Measurements from ENCODE around the gene SERTAD2. TPM values are rescaled to one million over a fixed set of nuclear protein-coding genes. Genes with fewer than 3 reads are reported as not detected.
A peak's percentile ranks its signal among the peaks of the same experiment; 100 is the strongest.

The SERTAD2 gene
- total RNA-seq, 1 donor from 2014 or later: 20.7 TPM

DNA sequence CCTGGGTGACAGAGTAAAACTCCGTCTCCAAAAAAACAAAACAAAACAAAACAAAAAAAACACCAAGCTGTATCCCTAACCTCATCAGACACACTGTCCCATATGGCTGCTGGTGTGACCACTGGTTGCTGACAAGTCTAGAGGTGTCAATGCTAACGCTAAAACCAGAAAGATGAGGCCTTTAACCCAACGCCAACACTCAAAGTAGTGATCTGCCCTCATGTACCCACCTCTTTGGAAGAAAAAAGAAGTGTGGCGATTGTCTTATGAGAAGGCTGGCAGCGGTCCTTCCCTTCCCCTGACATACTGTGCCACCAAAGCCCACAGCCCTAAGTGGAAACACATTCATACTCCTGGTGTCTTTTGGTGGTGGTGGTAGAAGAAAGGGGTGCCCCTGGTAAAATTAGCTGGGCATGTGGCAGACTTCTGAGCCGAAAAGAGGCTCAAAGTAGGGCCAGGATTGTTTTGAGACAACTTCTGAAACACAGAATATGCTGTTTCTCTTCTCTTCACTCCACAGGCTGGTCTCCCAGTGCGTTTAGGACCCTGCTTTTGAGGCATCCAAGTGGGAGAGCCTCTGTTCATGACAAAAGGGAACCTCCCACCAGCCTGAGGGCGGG lies 9.8 kb downstream of the SERTAD2 start:
- TF ChIP-seq, protein P1, sequence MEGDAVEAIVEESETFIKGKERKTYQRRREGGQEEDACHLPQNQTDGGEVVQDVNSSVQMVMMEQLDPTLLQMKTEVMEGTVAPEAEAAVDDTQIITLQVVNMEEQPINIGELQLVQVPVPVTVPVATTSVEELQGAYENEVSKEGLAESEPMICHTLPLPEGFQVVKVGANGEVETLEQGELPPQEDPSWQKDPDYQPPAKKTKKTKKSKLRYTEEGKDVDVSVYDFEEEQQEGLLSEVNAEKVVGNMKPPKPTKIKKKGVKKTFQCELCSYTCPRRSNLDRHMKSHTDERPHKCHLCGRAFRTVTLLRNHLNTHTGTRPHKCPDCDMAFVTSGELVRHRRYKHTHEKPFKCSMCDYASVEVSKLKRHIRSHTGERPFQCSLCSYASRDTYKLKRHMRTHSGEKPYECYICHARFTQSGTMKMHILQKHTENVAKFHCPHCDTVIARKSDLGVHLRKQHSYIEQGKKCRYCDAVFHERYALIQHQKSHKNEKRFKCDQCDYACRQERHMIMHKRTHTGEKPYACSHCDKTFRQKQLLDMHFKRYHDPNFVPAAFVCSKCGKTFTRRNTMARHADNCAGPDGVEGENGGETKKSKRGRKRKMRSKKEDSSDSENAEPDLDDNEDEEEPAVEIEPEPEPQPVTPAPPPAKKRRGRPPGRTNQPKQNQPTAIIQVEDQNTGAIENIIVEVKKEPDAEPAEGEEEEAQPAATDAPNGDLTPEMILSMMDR (IDR thresholded peaks at IDR 0.05): no peak
- intact Hi-C loops (cut with DNase I): loop anchor here (10.0 kb wide), 2 partner anchors 59 to 221 kb away; no protein-coding TSS in a partner anchor
- H3K4me1 ChIP-seq: peaks cover 39% of the 10 kb centered on the region

DNA sequence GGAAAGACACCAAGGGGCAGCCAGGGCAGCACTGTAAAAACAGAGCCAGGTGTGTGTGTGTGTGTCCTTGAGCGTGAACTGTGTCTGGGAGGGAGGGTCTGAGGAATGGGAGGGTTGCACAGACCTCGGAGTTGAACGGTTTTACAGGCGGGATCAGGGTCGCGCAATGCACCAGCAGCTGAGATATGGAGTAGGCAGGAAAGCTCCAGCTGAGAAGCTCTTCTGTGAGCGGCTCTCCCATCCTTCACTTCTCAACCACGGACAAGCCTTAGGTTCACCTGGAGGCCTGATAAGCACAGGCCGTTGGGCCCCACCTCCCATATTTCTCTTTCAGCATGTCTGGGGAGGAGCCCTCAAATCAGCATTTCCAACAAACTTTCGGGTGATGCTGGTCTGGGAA lies 12.1 kb downstream of the SERTAD2 start:
- no peak for DNase-seq
- peaks cover 43% of the 10 kb centered on the region for H3K4me1 ChIP-seq
- no peak overlapping the region for H3K4me3 ChIP-seq
- intact Hi-C loops (cut with DNase I): loop anchor here (10.0 kb wide), 2 partner anchors 57 to 223 kb away; no protein-coding TSS in a partner anchor
- H3K27ac ChIP-seq: no peak overlapping the region
- no peaks in the 10 kb centered on the region for H3K27me3 ChIP-seq
- ATAC-seq: no peak
- no peaks in the 10 kb centered on the region for H3K36me3 ChIP-seq
- TF ChIP-seq, protein P1 (IDR thresholded peaks at IDR 0.05): no peak
- H3K9me3 ChIP-seq: no peaks in the 10 kb centered on the region

More for the DNA sequence above, 9.8 kb downstream of the SERTAD2 start:
- ATAC-seq: no peak
- H3K36me3 ChIP-seq: no peaks in the 10 kb centered on the region
- DNase-seq: no peak
- H3K9me3 ChIP-seq: no peaks in the 10 kb centered on the region
- peak overlapping the region; percentile 51 for H3K4me3 ChIP-seq
- peak overlapping the region; percentile 88 for H3K27ac ChIP-seq
- no peaks in the 10 kb centered on the region for H3K27me3 ChIP-seq

DNA sequence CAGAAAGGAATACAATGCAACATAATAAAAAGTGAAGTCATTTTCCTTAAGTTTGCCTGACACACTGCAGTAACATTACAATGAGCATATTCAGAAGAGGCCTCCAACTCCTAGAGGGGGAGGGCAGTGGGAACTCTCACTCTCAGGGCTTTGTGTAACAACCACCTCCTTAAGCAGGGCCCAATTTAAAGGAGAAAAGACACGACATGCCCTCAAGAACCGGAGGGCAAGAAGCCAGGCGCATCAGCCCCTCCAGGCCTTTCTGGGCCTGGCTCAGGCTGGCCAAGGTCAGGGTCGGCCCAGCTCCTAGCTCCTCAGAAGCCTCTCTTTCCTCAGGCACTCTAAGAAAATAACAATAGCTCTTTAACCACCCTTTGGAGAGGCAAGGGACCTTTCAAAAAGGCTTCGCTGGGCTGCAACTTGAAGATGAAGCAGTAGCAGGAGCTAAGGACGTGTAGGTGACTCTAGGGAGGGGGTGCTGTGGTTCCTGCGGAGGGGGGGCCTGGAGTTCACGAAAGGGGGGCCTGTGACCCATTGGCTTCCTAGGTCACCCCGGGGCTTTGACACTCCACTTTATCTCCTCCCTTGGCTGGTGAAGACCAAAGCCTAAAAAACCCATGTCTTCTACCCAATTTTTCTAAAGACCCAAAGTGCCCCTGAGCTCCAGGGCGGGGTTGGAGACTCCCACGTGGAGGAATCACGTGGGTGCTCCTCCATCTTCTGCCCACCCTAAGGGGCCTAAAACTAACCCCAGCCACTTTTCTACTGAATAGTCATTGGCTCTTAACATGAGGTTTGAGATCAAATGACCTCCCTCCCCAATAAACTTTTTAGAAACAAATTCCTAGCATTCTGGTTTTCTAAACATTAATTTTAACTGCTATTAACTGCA lies 13.3 kb downstream of the SERTAD2 start:
- no peak overlapping the region for H3K4me3 ChIP-seq
- H3K4me1 ChIP-seq: peaks cover 36% of the 10 kb centered on the region
- intact Hi-C loops (cut with DNase I): loop anchor here (10.0 kb wide), 2 partner anchors 56 to 224 kb away; no protein-coding TSS in a partner anchor
- H3K27me3 ChIP-seq: no peaks in the 10 kb centered on the region
- DNase-seq (no peak), ATAC-seq (no peak)
- peaks cover 4% of the 10 kb centered on the region for H3K36me3 ChIP-seq
- TF ChIP-seq, protein P1 (IDR thresholded peaks at IDR 0.05): no peak
- no peaks in the 10 kb centered on the region for H3K9me3 ChIP-seq
- no peak overlapping the region for H3K27ac ChIP-seq

DNA sequence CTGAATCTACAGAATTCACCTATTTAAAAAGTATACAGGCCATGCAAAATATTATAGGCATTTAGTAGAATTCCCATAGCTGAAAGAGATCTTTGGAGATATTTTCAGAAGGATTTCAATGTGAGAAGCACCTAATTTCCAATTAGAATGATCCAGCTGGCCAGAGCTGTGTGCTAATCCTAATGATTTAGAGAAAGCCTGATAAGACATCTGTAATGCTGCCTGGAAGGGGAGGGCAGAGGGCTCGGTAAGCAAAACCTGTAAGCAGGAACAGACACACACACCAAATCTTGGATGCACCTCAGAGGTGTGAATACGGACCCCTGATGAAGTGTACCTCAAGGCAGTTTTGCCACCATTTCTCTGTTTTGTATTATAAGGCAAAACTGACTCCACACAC lies 14.0 kb downstream of the SERTAD2 start:
- intact Hi-C loops (cut with DNase I): loop anchor here (10.0 kb wide), 2 partner anchors 55 to 225 kb away; no protein-coding TSS in a partner anchor
- no peak overlapping the region for H3K4me3 ChIP-seq
- TF ChIP-seq, protein P1 (IDR thresholded peaks at IDR 0.05): no peak
- no peak overlapping the region for H3K27ac ChIP-seq
- no peaks in the 10 kb centered on the region for H3K27me3 ChIP-seq
- H3K9me3 ChIP-seq: no peaks in the 10 kb centered on the region
- DNase-seq (no peak), ATAC-seq (no peak)
- H3K36me3 ChIP-seq: peaks cover 10% of the 10 kb centered on the region
- peaks cover 31% of the 10 kb centered on the region for H3K4me1 ChIP-seq

DNA sequence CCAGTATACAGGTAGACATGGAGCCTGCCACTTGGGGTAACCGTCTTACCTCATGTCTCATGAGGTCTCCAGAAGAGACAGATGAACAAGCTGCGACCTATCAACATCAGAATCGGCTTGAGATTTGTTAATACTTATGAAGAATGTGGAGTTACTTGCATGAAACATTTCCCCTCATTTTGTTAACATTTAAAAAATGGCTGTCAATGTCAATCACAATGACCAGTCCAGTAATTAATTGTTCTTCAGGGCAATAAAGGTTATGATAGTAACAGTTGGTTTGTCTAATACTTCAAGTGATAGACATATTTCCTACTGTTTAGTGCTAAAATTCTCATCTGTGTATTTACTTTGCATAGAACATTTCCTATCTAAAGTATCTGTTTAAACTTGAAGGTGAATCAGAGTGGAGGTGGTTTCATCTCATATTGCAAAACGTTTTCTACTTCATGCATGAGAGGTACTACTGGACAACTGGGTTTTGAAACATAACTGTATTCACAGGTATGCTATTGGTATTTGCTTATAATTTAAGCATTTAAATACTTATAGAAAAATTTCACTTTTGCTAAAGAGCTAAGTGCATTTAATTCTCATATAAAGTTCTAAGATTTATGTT lies 15.1 kb downstream of the SERTAD2 start:
- Histone ChIP-seq H3K4me3 (no peak overlapping the region), H3K9me3 (no peaks in the 10 kb centered on the region), H3K27ac (no peak overlapping the region), H3K4me1 (peaks cover 27% of the 10 kb centered on the region), H3K27me3 (no peaks in the 10 kb centered on the region), H3K36me3 (peaks cover 13% of the 10 kb centered on the region)
- TF ChIP-seq, protein P1 (IDR thresholded peaks at IDR 0.05): no peak
- ATAC-seq: no peak
- DNase-seq: no peak
- intact Hi-C loops (cut with DNase I): no loop called here
